HG03097 (cell line): ENCODE results near the gene SUCLG1.
"Not testable (repeated sequence)": the region's sequence is repeated elsewhere in the genome, so short reads cannot be mapped to it uniquely, and the experiment has no call there.

Experiments used
- ATAC-seq: cut with Tn5 transposase; IDR thresholded peaks from one replicate; pipeline ENCODE4 v1.9.1; 2021; ENCODE audit not compliant: unreplicated experiment, low FRiP score

Gene SUCLG1

DNA sequence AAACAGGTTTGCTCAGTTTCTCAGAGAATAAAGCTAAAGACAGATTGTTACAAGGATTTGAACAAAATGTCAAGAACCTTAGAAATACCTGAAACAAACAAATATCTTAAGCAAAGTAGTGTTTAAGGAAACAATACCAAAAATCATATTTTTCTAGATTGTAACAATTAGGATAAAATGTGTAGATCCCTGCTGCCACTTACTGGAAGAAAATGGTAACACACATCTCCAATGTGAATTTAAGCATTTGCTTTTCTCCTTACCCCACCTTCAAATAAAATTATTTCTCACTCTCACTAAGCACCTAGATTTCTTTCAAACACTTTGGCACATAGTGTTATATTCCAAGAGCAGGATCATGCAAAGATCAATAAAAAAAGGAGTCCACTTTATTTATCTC is 34.9 kb downstream of the SUCLG1 start:
- ATAC-seq, result no peak

GRCh38 chr2:84421791-84422190 is 37.3 kb downstream of the SUCLG1 start:
- ATAC-seq, result no peak

DNA sequence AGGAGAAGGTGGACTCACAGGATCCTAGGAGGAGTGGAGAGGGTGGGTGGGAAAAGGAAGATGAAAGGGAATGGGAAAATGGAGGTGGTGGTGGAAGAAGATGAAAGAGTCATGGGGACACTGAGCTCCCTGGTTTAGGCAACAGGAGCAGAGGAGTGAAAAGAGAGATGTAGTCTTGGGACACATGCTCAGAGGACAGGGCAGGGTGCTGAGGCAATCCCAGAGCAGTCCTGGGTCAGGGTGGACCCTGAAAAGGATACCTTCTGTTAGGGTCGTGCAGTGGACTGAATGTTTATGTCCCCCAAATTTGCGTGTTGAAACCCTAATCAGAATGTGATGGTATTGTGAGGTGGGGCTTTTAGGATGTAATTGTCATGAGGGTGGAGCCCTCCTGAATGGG is 37.9 kb downstream of the SUCLG1 start:
- ATAC-seq, result no peak

DNA sequence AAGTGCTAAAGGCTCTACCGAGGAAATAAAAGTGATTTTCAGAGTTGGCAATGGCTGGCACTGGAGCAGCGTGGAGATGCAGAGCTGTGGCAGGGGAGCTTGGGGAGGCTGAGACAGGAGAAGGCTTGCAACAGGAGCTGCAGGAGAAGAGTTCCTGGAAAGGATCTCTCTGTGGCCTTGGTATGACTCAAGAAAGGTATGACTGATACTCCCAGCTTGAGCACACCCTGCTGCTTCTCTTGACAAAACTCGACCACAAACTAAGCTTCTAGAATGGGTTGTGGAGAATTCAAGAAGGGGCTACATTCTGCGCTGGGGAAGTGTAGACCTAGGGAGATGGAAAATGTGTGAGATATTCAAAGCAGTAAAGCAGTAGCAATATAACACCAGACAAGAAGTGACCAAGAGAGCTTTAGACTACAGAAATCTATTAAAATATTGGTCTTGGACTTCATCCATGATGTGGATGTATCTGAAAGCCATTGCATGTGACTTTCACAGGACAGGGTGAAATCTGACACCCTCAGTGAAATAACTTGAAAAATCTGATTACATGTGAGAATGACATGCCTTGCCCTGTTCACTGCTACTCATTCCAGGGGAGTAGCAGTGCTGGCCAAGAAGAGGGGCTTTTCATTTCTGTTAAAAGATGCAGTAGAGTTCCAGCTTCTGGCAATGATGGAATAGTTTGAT is 41.5 kb downstream of the SUCLG1 start:
- no peak for ATAC-seq

GRCh38 chr2:84409531-84409930 is 49.5 kb downstream of the SUCLG1 start:
- no peak for ATAC-seq

GRCh38 chr2:84402111-84402510 is 57.0 kb downstream of the SUCLG1 start:
- not testable (repeated sequence) for ATAC-seq

- ATAC-seq, result not testable (repeated sequence)
Observed at GRCh38 chr2:84399839-84400238, 59.2 kb downstream of the SUCLG1 start.

GRCh38 chr2:84395820-84396219 is 63.3 kb downstream of the SUCLG1 start:
- ATAC-seq, result no peak

DNA sequence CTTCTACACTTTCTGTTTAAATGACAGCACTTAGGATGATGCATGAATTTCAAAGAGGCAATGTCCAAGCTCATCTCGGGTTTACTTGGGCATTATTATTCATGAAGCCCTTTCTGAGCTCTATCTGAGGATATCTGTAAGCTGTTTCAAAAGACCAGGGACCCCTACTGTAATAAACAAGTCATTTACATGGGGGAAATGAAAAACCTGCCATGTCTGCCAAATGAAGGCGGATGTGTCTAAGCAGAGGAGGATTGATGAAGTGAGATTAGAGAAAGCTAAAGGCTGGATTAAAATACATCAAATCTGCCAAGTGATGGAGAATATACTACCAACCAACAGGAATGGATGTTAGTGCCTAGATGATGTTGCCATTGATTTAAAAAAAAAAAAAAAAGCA is 64.5 kb downstream of the SUCLG1 start:
- ATAC-seq, result no peak

DNA sequence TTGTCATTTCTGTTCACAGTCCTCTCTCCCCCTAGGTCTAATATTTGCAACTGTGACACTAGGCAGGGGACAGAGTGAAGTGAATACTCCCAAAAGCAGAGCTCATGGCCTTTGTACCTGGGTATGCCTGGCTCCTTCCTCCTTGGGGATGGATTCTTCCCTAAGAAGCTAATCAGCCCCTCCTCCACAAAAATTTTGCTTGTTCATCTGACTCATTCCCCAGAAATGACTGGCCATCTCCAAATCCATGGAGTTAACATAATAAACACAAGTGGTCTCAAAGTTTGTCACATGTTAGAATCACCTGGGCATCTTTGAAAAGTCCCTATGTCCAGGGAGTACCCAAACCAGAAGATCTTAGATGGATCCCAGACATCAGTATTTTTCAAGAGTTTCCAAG is 65.3 kb downstream of the SUCLG1 start:
- ATAC-seq, result no peak

DNA sequence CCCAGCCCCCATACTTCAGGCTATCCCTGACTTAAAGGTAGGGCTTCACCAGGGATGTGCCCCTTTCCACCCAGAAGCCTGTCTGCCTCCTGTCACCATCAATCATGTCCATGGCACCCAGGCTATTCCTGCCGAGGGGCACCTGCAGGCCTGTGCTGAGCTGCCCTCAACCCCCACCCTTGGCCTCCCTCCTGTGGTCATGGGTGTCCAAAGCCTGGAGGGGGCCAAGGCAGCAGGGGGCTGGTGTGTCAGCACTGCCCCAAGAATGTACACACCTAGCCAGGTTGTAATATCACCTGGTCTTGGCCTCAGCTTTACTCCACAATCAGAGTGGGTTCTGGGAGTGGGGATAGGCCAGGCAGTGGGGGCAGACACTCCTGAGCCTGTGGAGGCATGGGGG is 69.3 kb downstream of the SUCLG1 start:
- ATAC-seq, result no peak

DNA sequence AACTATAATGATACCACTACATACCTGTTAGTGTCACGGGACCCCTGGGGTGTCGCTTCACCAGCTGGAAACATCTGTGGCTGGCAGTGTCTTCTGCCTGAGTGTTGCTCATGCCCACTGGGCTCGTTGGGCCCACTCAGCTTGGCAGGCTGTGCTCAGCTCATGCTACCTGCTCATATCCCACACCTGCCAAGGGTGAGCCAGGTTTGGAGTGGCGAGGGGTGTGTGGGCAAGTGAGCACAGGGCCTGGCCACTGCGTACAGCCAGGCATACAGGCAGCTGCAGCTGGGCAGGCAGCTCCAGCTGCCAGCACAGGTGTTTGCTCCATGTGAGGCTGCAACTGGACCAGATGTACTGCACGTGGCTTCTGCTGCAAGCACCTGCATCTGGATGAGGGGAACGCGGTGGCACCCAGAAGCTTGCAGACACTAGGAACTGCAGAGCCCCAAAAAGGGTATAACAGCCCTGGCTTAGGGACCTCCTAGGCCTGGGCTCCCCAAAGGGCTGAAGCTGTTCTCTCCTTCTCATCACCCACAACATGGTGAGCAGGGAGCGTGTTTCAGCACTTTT is 70.1 kb downstream of the SUCLG1 start:
- no peak for ATAC-seq

- ATAC-seq, result no peak
Observed at GRCh38 chr2:84388133-84388532, 70.9 kb downstream of the SUCLG1 start.

- ATAC-seq, result no peak
Observed at GRCh38 chr2:84386336-84387040, 72.6 kb downstream of the SUCLG1 start.

GRCh38 chr2:84383271-84383670 is 75.8 kb downstream of the SUCLG1 start:
- no peak for ATAC-seq

DNA sequence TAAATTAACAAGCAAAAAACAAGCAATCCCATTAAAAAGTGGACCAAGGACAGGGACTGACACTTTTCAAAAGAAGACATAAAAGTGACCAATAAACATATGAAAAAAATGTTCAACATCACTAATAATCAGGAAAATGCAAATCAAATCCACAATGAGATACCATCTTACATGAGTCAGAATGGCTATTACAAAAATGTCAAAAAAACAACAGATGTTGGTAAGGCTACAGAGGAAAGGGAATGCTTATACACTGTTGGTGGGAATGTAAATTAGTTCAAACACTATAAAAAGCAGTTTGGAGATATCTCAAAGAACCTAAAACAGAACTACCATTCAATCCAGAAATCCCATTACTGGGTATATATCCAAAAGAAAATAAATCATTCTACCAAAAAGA is 78.2 kb downstream of the SUCLG1 start:
- no peak for ATAC-seq

DNA sequence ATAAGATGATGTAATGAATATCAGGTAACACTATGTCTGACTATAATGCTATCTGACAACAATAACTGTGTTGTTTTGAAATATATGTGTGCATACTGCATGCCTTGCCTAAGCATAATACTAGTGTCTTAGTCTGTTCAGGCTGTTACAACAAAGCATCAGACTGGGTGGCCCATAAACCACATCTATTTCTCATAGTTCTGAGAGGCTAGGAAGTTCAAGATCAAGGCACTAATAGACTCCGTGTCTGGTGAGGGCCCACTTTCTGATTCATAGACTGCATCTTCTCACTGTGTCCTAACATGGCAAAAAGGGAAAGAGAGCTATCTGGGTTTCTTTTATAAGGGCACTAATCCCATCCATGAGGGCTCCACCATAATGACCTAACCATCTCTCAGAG is 80.1 kb downstream of the SUCLG1 start:
- ATAC-seq, result no peak

- ATAC-seq, result no peak
Observed at GRCh38 chr2:84375020-84375419, 84.1 kb downstream of the SUCLG1 start.

DNA sequence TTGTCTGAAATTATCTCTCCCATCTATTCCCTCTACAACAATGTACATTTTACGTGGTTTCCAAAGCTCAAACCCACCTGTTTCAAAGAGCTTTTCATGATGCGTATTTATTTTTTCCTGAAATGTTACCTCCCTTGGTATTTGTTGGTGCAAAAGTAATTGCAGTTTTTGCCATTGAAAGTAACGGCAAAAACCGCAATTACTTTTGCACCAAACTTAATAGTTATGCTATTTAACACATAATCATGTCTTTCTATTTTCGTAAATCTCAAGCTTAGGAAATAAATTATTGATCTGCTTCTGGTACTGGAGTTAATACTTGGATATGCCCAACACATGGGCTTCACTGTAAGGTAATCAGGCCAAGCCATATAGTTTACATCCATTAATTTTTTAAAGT is 85.2 kb downstream of the SUCLG1 start:
- ATAC-seq, result no peak
